ENCODE measurements around the gene SLC7A6. TPM values are rescaled to one million over a fixed set of nuclear protein-coding genes. Genes with fewer than 3 reads are reported as not detected.
A peak's percentile ranks its signal among the peaks of the same experiment; 100 is the strongest.

SLC7A6 gene
- total and polyA plus RNA-seq, 2 of the 13 experiments (the other 11 are each of a cell fraction or from before 2014, with no cell fraction given) = 35.8 to 70.8 TPM

DNA sequence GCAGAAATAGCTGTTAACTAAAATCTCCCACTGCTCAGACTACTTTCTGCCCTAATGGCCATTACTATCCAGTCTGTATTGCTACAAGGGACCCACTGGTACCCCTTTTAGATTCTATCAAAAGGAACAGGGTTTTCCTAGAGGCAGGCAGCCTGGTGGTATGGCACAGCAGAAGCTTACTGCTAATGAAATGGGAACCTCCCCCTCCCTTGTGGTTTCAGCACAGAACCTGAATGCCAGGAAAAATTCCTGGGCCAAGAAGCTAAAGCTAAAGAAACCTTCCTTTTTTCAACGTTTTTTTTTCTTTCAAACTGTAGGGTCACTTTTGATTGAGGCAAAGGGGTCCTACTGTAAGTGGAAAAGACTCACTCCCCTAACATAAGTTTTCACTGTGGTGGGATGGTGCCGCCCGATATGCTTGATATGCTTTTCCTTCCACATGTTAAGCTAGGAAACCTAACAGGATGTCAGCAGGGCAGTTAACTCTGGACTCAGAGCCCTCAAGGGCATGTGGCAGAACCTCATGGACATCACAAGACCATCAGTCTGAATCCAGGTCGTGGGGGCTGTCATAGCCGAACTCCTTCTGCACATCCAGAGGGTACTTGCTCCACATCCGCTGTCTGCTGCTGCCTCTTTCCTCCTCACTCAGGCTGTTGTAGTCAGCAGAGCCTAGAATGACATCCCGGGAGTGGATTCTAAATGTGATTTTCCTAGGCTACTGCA lies 36.6 kb downstream of the SLC7A6 start:
- ATAC-seq = no peak
- 83% methylated on average over 7 of the region's 7 CpGs for WGBS (ENCODE audit: low lambda C conversion rate)
- DNase-seq (ENCODE audit: low spot score) = no peak
- no peak overlapping the region for H3K4me3 ChIP-seq (replicated peaks in 1 of 3; ENCODE audit: insufficient read depth in 1 of 3, low read depth in 2 of 3, low read length in 3 of 3)
- no peaks in the 10 kb centered on the region for H3K79me2 ChIP-seq (ENCODE audit: insufficient read depth, low read length)
- no peak overlapping the region for H3K4me2 ChIP-seq (ENCODE audit: low read depth, low read length)
- H3K27ac ChIP-seq (ENCODE audit: extremely low read length, insufficient read depth, low read length) = no peak overlapping the region
- H3K9me3 ChIP-seq (ENCODE audit: low read length) = no peaks in the 10 kb centered on the region
- no TSS peak for BruUV-seq (replicated peaks)
- intact Hi-C loops (cut with micrococcal nuclease; ENCODE audit: unreplicated experiment) (no loop called here), in situ Hi-C loops (cut with HindIII; ENCODE audit: extremely low pct_ligation_motif_present, low pct_unique_long_range_greater_than_20kb) (no loop called here)
- no peaks in the 10 kb centered on the region for H3K27me3 ChIP-seq (ENCODE audit: control insufficient read depth in 1 of 2, insufficient read depth in 2 of 2, low read length in 2 of 2)
- no peak overlapping the region for H2AFZ ChIP-seq (ENCODE audit: low read length)
- no peak overlapping the region for H3K9ac ChIP-seq (ENCODE audit: insufficient read depth, low read depth, low read length)
- ChIA-PET CTCF (ENCODE audit: low intra/inter-chr PET ratio, low total read pairs) (interaction anchor here (1.3 kb wide), 1 partner anchor 39 kb away, joined by 3 read pairs; no protein-coding TSS in a partner anchor), POLR2A (interaction anchor here (1.1 to 5.9 kb wide), 8 partner anchors 8 to 63 kb away, joined by 3 to 60 read pairs (median 7); partner anchors contain the start of genes PRMT7, SLC7A6 and SLC7A6OS)
- H3K4me1 ChIP-seq (ENCODE audit: insufficient read depth, low read length) = peaks cover 37% of the 10 kb centered on the region
- TF ChIP-seq SSRP1 (CRISPR knock-in tag; IDR thresholded peaks at IDR 0.05) = peak; percentile 48; the same call in 1 of the 2 replicates
- no peak for TF ChIP-seq ZNF337 (CRISPR knock-in tag; IDR thresholded peaks at IDR 0.05; ENCODE audit: borderline replicate concordance, low read depth)
- 0 out of 2 replicates have a peak, but pooled peaks have one; percentile 30 for TF ChIP-seq RBFOX2 (IDR thresholded peaks at IDR 0.05; ENCODE audit: low read depth, low read length)
- TF ChIP-seq, protein P1, sequence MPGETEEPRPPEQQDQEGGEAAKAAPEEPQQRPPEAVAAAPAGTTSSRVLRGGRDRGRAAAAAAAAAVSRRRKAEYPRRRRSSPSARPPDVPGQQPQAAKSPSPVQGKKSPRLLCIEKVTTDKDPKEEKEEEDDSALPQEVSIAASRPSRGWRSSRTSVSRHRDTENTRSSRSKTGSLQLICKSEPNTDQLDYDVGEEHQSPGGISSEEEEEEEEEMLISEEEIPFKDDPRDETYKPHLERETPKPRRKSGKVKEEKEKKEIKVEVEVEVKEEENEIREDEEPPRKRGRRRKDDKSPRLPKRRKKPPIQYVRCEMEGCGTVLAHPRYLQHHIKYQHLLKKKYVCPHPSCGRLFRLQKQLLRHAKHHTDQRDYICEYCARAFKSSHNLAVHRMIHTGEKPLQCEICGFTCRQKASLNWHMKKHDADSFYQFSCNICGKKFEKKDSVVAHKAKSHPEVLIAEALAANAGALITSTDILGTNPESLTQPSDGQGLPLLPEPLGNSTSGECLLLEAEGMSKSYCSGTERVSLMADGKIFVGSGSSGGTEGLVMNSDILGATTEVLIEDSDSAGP (CRISPR knock-in tag; IDR thresholded peaks at IDR 0.05; ENCODE audit: borderline replicate concordance) = no peak
- no peak for TF ChIP-seq ZNF510 (CRISPR knock-in tag; IDR thresholded peaks at IDR 0.05; ENCODE audit: low read depth)
- no peak for TF ChIP-seq ZEB1 (IDR thresholded peaks at IDR 0.05; ENCODE audit: insufficient replicate concordance, low read depth)
- no peak for TF ChIP-seq ZNF430 (CRISPR knock-in tag; IDR thresholded peaks at IDR 0.05)
- TF ChIP-seq POLR2A (IDR thresholded peaks at IDR 0.05; ENCODE audit: insufficient read depth in 1 of 2, low read depth in 2 of 2, low read length in 2 of 2) = 0 out of 4 replicates have a peak, but pooled peaks of 1 of the 2 experiments have one; percentile 27
- TF ChIP-seq KLF15 (CRISPR knock-in tag; IDR thresholded peaks at IDR 0.05; ENCODE audit: borderline replicate concordance) = no peak
- TF ChIP-seq, protein P2, sequence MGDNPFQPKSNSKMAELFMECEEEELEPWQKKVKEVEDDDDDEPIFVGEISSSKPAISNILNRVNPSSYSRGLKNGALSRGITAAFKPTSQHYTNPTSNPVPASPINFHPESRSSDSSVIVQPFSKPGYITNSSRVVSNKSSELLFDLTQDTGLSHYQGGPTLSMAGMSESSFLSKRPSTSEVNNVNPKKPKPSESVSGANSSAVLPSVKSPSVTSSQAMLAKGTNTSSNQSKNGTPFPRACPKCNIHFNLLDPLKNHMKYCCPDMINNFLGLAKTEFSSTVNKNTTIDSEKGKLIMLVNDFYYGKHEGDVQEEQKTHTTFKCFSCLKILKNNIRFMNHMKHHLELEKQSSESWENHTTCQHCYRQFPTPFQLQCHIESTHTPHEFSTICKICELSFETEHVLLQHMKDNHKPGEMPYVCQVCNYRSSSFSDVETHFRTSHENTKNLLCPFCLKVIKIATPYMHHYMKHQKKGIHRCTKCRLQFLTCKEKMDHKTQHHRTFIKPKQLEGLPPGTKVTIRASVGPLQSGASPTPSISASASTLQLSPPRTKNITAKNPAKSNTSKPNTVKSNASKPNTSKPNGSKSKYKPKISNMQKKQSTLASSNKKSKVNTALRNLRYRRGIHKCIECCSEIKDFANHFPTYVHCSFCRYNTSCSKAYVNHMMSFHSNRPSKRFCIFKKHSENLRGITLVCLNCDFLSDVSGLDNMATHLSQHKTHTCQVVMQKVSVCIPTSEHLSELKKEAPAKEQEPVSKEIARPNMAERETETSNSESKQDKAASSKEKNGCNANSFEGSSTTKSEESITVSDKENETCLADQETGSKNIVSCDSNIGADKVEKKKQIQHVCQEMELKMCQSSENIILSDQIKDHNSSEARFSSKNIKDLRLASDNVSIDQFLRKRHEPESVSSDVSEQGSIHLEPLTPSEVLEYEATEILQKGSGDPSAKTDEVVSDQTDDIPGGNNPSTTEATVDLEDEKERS (CRISPR knock-in tag; IDR thresholded peaks at IDR 0.05) = no peak
- TF ChIP-seq, protein P3, sequence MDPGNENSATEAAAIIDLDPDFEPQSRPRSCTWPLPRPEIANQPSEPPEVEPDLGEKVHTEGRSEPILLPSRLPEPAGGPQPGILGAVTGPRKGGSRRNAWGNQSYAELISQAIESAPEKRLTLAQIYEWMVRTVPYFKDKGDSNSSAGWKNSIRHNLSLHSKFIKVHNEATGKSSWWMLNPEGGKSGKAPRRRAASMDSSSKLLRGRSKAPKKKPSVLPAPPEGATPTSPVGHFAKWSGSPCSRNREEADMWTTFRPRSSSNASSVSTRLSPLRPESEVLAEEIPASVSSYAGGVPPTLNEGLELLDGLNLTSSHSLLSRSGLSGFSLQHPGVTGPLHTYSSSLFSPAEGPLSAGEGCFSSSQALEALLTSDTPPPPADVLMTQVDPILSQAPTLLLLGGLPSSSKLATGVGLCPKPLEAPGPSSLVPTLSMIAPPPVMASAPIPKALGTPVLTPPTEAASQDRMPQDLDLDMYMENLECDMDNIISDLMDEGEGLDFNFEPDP (CRISPR knock-in tag; conservative IDR thresholded peaks at IDR 0.05) = no peak
- TF ChIP-seq CBFB (CRISPR knock-in tag; IDR thresholded peaks at IDR 0.05) = no peak
- peak; percentile 63 for TF ChIP-seq RBM22 (optimal IDR thresholded peaks at IDR 0.05; ENCODE audit: low read length)
- no peak for TF ChIP-seq MIER3 (CRISPR knock-in tag; IDR thresholded peaks at IDR 0.05; ENCODE audit: borderline replicate concordance)
- TF ChIP-seq POLR2G (IDR thresholded peaks at IDR 0.05; ENCODE audit: low read depth, low read length) = peak; percentile 56
- TF ChIP-seq SPEN (CRISPR knock-in tag; IDR thresholded peaks at IDR 0.05; ENCODE audit: low read depth) = no peak
- TF ChIP-seq TEAD3 (CRISPR knock-in tag; optimal IDR thresholded peaks at IDR 0.05; ENCODE audit: borderline replicate concordance) = no peak
- 0 out of 2 replicates have a peak, but pooled peaks cover 2% of the 10 kb centered on the region for H4K20me1 ChIP-seq (ENCODE audit: insufficient read depth, low read length)
- H3K36me3 ChIP-seq (replicated peaks in 1 of 2; ENCODE audit: control insufficient read depth in 1 of 2, insufficient read depth in 2 of 2, low read length in 2 of 2) = peaks cover 40 to 92% of the 10 kb centered on the region in 2 experiments
- no peak for FAIRE-seq
